Fibroblast of villous mesenchyme (primary cell): ENCODE measurements around the gene VASH2. TPM values are rescaled to one million over a fixed set of nuclear protein-coding genes. Genes with fewer than 3 reads are reported as not detected.
"Not testable (repeated sequence)": the region's sequence is repeated elsewhere in the genome, so short reads cannot be mapped to it uniquely, and the experiment has no call there.

Experiments used
- DNase-seq: peaks from one replicate; pipeline ENCODE4 v3.0.0-alpha.2; 2010; ENCODE audit warnings: low read depth
- H3K4me3 ChIP-seq: 2 replicates; pipeline ENCODE4 v1.5.1; 2011; ENCODE audit warnings: low read depth, mild to moderate bottlenecking, low read length
- total RNA-seq: library from RNA; depleted of rRNA; stranded (reverse); fragments of >200 nt; gene quantifications from 2 replicates; pipeline ENCODE4 v1.2.3, GENCODE V29; 2012
- TF ChIP-seq, protein P1 (sequence below): IDR thresholded peaks from 2 replicates; pipeline ENCODE4 v1.5.1; 2012; ENCODE audit warnings: low read depth, mild to moderate bottlenecking, low read length; ENCODE audit not compliant: insufficient read depth

The VASH2 gene
- total RNA-seq: 0.43 and 0.97 TPM in 2 replicates

DNA sequence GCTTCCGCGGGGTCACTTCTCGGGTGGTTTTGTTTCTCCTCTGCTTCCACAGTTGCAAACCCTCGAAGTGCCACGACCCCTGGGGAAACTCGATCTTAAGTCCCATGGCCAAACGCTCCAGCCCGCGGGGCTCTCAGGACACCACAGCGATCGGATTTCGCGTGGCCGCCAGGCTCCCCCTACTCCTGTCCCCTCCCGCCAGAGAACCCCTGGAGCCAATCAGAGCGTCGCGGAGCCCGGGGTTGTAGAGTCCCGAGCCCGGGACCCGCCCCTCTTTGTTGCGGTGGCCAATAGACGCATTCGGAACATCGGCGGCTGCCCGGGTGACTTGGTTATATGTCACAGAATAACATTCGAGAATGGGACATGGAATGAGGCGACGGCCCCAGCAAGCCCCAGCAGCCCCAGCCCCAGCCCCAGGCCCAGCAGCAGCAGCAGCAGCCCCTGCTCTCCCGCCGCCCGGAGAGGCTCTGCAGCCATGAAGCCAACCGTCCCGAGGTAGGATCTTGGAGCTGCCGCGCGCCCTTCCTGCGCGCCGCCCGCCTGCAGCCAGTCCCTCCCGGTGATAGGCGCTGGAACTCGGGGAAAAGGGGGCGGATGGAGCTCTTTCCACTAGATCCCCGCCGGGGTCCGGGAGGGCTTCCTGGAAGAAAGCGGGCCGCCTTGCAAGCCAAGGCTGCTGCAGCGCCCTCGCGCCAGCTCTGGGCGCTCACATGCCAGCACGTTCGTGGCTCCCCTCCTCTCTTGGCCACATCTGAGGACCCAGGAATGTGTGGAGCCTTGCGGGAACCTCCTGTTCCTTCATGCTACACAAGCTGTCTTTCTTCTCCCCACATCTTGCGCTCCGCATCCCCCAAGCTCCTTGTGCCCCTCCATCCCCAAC is at the start of gene VASH2:
TSS of gene VASH2 (plus strand) at position 299 of the 883 bp plus-strand sequence. CDS start 1,002 bp downstream, outside the sequence.
- DNase-seq: peak; percentile 62
- TF ChIP-seq, protein P1, sequence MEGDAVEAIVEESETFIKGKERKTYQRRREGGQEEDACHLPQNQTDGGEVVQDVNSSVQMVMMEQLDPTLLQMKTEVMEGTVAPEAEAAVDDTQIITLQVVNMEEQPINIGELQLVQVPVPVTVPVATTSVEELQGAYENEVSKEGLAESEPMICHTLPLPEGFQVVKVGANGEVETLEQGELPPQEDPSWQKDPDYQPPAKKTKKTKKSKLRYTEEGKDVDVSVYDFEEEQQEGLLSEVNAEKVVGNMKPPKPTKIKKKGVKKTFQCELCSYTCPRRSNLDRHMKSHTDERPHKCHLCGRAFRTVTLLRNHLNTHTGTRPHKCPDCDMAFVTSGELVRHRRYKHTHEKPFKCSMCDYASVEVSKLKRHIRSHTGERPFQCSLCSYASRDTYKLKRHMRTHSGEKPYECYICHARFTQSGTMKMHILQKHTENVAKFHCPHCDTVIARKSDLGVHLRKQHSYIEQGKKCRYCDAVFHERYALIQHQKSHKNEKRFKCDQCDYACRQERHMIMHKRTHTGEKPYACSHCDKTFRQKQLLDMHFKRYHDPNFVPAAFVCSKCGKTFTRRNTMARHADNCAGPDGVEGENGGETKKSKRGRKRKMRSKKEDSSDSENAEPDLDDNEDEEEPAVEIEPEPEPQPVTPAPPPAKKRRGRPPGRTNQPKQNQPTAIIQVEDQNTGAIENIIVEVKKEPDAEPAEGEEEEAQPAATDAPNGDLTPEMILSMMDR: no peak
- peak within 1 kb of the TSS; percentile 64 for H3K4me3 ChIP-seq

- no peak for DNase-seq
- no peak overlapping the region for H3K4me3 ChIP-seq
- TF ChIP-seq, protein P1: no peak
Measured at GRCh38 chr1:212901290-212901689, 49.1 kb upstream of the VASH2 start.

DNA sequence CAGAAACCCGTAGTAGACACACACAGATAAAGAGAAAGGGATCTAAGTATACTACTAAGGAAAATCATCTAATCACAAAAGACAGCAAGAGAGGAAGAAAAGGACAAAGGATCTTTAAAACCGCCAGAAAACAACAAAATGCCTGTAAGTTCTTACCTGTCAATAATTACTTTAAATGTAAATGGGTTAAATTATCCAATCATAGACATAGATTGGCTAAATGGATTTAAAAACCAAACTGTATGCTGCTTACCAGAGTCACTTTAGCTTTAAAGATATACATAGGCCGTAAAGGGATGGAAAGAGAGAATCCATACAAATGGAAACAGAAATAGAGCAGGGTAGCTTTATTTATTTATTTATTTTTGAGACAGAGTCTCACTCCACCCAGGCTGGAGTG is 48.3 kb upstream of the VASH2 start:
- TF ChIP-seq, protein P1: no peak
- no peak overlapping the region for H3K4me3 ChIP-seq
- DNase-seq: no peak

GRCh38 chr1:212903664-212904063 is 46.7 kb upstream of the VASH2 start:
- H3K4me3 ChIP-seq: no peak overlapping the region
- no peak for DNase-seq
- TF ChIP-seq, protein P1: no peak

DNA sequence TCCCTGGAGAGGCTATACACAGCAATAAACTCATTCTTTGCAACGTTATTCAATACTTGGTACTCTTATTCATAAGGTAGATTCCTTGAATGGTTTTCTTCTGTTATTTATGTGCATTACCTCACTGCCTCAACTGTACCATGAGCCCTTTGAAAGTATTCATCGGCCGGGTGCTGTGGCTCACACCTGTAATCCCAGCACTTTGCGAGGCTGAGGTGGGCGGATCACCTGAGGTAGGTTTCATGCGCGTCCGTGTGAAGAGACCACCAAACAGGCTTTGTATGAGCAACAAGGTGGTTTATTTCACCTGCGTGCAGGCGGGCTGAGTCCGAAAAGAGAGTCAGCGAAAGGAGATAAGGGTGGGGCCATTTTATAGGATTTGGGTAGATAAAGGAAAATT is 42.3 kb upstream of the VASH2 start:
- DNase-seq, H3K4me3 ChIP-seq: not testable (repeated sequence)

- no peak overlapping the region for H3K4me3 ChIP-seq
- TF ChIP-seq, protein P1: no peak
- DNase-seq: no peak
Measured at GRCh38 chr1:212908971-212909370, 41.4 kb upstream of the VASH2 start.

DNA sequence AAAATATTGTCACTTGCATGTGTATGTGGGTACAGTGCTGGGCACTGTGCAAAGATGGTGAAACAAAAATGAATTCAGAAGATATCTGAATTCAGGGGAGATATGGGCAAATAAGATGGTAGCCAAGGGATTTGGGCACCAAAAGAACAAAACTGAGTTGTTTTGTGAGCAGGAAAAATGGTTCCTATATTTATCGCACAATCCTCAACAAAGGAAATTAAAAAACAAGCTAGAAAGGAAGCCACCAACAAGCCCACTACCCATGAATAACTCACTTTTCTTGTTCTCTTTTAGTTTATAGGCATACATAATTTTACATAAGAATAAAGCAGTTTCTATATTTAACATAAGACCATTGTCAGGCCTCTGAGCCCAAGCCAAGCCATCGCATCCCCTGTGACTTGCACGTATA is 40.7 kb upstream of the VASH2 start:
- DNase-seq: no peak
- no peak overlapping the region for H3K4me3 ChIP-seq
- TF ChIP-seq, protein P1: no peak

DNA sequence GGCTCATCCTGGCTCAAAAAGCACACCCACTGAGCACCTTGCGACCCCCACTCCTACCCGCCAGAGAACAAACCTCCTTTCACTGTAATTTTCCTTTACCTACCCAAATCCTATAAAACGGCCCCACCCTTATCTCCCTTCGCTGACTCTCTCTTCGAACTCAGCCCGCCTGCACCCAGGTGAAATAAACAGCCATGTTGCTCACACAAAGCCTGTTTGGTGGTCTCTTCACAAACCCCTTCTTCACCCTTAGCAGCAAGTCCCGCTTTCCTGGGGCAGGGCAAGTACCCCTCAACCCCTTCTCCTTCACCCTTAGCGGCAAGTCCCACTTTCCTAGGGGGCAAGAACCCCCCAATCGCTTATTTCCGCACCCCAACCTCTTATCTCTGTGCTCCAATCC is 40.1 kb upstream of the VASH2 start:
- H3K4me3 ChIP-seq, DNase-seq: not testable (repeated sequence)

GRCh38 chr1:212913638-212914037 is 36.7 kb upstream of the VASH2 start:
- H3K4me3 ChIP-seq, DNase-seq: not testable (repeated sequence)

DNA sequence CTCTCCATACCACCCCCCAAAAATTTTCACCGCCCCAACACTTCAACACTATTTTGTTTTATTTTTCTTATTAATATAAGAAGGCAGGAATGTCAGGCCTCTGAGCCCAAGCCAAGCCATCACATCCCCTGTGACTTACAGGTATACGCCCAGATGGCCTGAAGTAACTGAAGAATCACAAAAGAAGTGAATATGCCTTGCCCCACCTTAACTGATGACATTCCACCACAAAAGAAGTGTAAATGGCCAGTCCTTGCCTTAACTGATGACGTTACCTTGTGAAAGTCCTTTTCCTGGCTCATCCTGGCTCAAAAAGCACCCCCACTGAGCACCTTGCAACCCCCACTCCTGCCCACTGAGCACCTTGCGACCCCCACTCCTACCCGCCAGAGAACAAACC is 36.2 kb upstream of the VASH2 start:
- not testable (repeated sequence) for H3K4me3 ChIP-seq, DNase-seq
